GM18858 (cell line): Measurements from ENCODE around the gene SPIN3.
A peak's percentile ranks its signal among the peaks of the same experiment; 100 is the strongest.
"Not testable (repeated sequence)": the region's sequence is repeated elsewhere in the genome, so short reads cannot be mapped to it uniquely, and the experiment has no call there.

ENCODE experiments used
- ATAC-seq: cut with Tn5 transposase; IDR thresholded peaks from one replicate; pipeline ENCODE4 v1.9.1; 2021; ENCODE audit not compliant: unreplicated experiment

The SPIN3 gene

GRCh38 chrX:56995271-56995994 is at the start of gene SPIN3:
TSS of gene SPIN3 (minus strand) at chrX:56995541. CDS start at chrX:56994947, 594 bp downstream.
- ATAC-seq: peak; percentile 94

GRCh38 chrX:57044245-57044644 is 48.9 kb upstream of the SPIN3 start:
- ATAC-seq: no peak

GRCh38 chrX:57037265-57037664 is 41.9 kb upstream of the SPIN3 start:
- ATAC-seq: not testable (repeated sequence)

- no peak for ATAC-seq
Observed at GRCh38 chrX:56994375-56995270, 718 bp downstream of the SPIN3 start.

GRCh38 chrX:56987741-56988140 is 7.6 kb downstream of the SPIN3 start:
- ATAC-seq: peak; percentile 54

- ATAC-seq: peak; percentile 47
Observed at GRCh38 chrX:56986138-56986537, 9.2 kb downstream of the SPIN3 start.

- peak; percentile 95 for ATAC-seq
Observed at GRCh38 chrX:56978172-56978571, 17.2 kb downstream of the SPIN3 start.

GRCh38 chrX:56975611-56976010 is 19.7 kb downstream of the SPIN3 start:
- ATAC-seq: no peak

GRCh38 chrX:56974408-56974807 is 20.9 kb downstream of the SPIN3 start:
- no peak for ATAC-seq

GRCh38 chrX:56969559-56969958 is 25.8 kb downstream of the SPIN3 start:
- ATAC-seq: no peak

GRCh38 chrX:56968980-56969379 is 26.4 kb downstream of the SPIN3 start:
- ATAC-seq: no peak

GRCh38 chrX:56963377-56963776 is 32.0 kb downstream of the SPIN3 start:
- no peak for ATAC-seq

GRCh38 chrX:56947699-56948098 is 47.6 kb downstream of the SPIN3 start:
- ATAC-seq: no peak

- not testable (repeated sequence) for ATAC-seq
Observed at GRCh38 chrX:56946201-56946600, 49.1 kb downstream of the SPIN3 start.

GRCh38 chrX:56945226-56945625 is 50.1 kb downstream of the SPIN3 start:
- not testable (repeated sequence) for ATAC-seq

- no peak for ATAC-seq
Observed at GRCh38 chrX:56943264-56943663, 52.1 kb downstream of the SPIN3 start.
